ENCODE measurements around the gene TTLL7. TPM values are rescaled to one million over a fixed set of nuclear protein-coding genes. Genes with fewer than 3 reads are reported as not detected.
A peak's percentile ranks its signal among the peaks of the same experiment; 100 is the strongest.

TTLL7 gene
- total and polyA plus RNA-seq, 12 donors: 0.06 to 7.6 (median 2.6) TPM

- no peak for TF ChIP-seq POLR2A (IDR thresholded peaks at IDR 0.05)
- TF ChIP-seq, protein P1, sequence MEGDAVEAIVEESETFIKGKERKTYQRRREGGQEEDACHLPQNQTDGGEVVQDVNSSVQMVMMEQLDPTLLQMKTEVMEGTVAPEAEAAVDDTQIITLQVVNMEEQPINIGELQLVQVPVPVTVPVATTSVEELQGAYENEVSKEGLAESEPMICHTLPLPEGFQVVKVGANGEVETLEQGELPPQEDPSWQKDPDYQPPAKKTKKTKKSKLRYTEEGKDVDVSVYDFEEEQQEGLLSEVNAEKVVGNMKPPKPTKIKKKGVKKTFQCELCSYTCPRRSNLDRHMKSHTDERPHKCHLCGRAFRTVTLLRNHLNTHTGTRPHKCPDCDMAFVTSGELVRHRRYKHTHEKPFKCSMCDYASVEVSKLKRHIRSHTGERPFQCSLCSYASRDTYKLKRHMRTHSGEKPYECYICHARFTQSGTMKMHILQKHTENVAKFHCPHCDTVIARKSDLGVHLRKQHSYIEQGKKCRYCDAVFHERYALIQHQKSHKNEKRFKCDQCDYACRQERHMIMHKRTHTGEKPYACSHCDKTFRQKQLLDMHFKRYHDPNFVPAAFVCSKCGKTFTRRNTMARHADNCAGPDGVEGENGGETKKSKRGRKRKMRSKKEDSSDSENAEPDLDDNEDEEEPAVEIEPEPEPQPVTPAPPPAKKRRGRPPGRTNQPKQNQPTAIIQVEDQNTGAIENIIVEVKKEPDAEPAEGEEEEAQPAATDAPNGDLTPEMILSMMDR (IDR thresholded peaks at IDR 0.05): peak in 5 of 6 experiments; percentile 19 to 56 (median 27)
- Histone ChIP-seq H3K4me3 (no peak overlapping the region), H3K36me3 (replicated peaks in 1 of 2) (no peaks in the 10 kb centered on the region), H3K4me1 (replicated peaks in 1 of 2) (no peaks in the 10 kb centered on the region), H3K27ac (no peak overlapping the region), H3K27me3 (no peaks in the 10 kb centered on the region), H3K9me3 (replicated peaks in 1 of 3) (no peaks in the 10 kb centered on the region)
- DNase-seq: no peak
- 75 to 90% (median 84%) methylated on average over 1 of the region's 1 CpG for WGBS, 4 donors
- intact Hi-C loops (cut with DNase I): no loop called here
These were observed 141.8 kb downstream of the TTLL7 start for GRCh38 chr1:83857103-83857502.

DNA sequence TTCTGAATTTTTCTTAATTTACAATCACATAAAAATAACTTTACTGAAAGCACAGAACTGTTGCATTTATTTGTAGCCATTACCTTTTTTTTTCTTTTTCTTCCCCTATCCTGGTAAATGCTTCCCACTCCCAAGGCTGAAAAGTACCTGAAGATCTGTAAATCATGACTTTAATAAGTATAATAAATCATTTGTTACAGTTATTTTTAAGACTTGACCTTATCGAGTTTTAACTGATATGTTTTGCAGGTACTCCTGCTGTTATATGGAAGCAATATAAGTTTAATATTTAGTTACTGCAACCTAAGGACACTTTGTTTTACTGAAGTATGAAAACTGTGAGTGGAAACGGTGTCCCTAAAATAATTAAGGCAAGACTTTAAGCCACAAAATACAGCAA, 142.6 kb downstream of the TTLL7 start:
- WGBS, 4 donors: 81 to 88% (median 86%) methylated on average over 2 of the region's 2 CpGs

DNA sequence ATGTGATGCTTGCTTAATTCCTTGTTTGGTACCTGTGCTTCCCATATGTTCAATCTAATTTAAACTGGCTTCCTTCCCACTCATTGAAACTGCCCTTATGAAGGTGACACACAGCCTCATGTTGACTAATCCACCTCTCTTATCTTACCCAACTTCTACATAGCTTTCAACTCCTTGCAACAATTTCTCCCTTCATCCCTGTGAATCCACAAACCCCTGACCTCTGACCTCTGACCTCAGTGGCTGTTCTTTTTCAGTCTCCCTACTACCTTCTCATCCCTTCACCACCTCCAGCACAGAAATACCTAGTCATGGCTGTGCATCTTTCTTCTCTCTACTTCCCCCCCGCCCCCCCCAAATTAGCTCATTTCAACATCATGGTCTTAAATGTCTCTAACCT, 144.5 kb downstream of the TTLL7 start:
- no peak for DNase-seq
- WGBS, 4 donors: 94 to 100% (median 96%) methylated on average over 1 of the region's 1 CpG
- Histone ChIP-seq H3K27ac (no peak overlapping the region), H3K36me3 (replicated peaks in 1 of 2) (no peaks in the 10 kb centered on the region), H3K4me3 (no peak overlapping the region), H3K4me1 (replicated peaks in 1 of 2) (no peaks in the 10 kb centered on the region), H3K27me3 (no peaks in the 10 kb centered on the region), H3K9me3 (replicated peaks in 1 of 3) (no peaks in the 10 kb centered on the region)
- intact Hi-C loops (cut with DNase I): no loop called here
- TF ChIP-seq POLR2A (IDR thresholded peaks at IDR 0.05): no peak
- TF ChIP-seq, protein P1 (IDR thresholded peaks at IDR 0.05): no peak

More for the DNA sequence above, 142.6 kb downstream of the TTLL7 start:
- Histone ChIP-seq H3K4me3 (no peak overlapping the region), H3K4me1 (replicated peaks in 1 of 2) (no peaks in the 10 kb centered on the region), H3K9me3 (replicated peaks in 1 of 3) (no peaks in the 10 kb centered on the region), H3K27me3 (no peaks in the 10 kb centered on the region), H3K36me3 (replicated peaks in 1 of 2) (no peaks in the 10 kb centered on the region), H3K27ac (no peak overlapping the region)
- DNase-seq: no peak
- TF ChIP-seq POLR2A (IDR thresholded peaks at IDR 0.05): no peak
- TF ChIP-seq, protein P1 (IDR thresholded peaks at IDR 0.05): no peak
- intact Hi-C loops (cut with DNase I): no loop called here

DNA sequence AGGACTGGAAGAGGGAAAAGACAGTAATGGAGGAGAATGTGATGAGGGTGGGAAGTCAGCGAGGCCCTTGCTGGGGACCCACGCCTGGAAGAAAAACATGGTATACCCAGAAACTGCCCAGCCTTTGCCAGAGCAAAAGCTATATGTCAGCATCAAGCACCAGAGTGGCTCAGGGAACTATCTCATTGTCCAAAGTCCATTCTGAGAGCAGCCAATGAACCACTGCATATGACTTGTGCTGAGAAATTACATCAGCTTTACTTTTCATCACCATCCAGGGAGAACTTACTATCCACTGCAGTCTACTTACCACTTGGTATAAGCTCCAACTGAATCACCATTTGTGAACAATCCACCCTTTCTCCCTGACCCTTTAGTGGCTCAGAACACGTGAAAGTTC, 148.1 kb downstream of the TTLL7 start:
- DNase-seq: no peak

More for the DNA sequence above, 148.1 kb downstream of the TTLL7 start:
- H3K9me3 ChIP-seq (replicated peaks in 1 of 3): no peaks in the 10 kb centered on the region
- intact Hi-C loops (cut with DNase I): no loop called here
- no peak overlapping the region for H3K4me3 ChIP-seq
- no peaks in the 10 kb centered on the region for H3K36me3 ChIP-seq (replicated peaks in 1 of 2)
- TF ChIP-seq, protein P1 (IDR thresholded peaks at IDR 0.05): no peak
- TF ChIP-seq POLR2A (IDR thresholded peaks at IDR 0.05): no peak
- H3K27me3 ChIP-seq: no peaks in the 10 kb centered on the region
- WGBS, 4 donors: 87 to 95% (median 92%) methylated on average over 3 of the region's 3 CpGs
- no peaks in the 10 kb centered on the region for H3K4me1 ChIP-seq (replicated peaks in 1 of 2)
- H3K27ac ChIP-seq: no peak overlapping the region
